MV-4-11 (cell line): ENCODE data around the gene PEX14.
"Not testable (repeated sequence)": the region's sequence is repeated elsewhere in the genome, so short reads cannot be mapped to it uniquely, and the experiment has no call there.

Experiments
- DNase-seq: peaks from one replicate; lab custom pipeline; 2025; lab: John Stamatoyannopoulos, UW

Gene PEX14

DNA sequence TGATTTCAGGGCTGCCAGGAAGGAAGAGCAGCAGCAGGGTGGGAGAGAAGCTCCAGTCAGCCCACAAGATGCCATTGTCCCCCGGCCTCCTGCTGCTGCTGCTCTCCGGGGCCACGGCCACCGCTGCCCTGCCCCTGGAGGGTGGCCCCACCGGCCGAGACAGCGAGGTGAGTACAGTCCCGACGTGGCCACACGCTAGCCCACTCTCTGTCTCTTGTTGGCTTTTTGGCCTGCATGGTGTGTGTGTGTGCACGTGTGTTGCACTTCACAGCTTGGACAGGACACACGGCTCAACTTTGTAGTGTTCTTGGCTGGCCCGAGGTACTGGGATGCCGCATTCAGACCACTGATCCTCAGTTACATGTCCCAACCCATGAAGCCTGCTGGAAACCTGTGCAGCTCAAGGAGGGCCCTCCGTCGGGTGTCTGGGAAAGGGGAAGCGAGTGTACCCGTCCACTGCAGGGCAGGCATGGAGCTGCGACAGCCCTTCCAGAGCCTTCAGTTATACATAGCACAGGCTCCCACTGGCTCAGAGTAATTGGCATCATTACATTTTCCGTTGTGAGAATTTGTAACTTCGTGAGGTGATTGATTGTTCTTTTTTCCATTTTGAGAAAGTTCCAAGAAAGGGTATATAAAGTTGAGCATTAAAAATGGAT, 24.5 kb upstream of the PEX14 start:
- no peak for DNase-seq

DNA sequence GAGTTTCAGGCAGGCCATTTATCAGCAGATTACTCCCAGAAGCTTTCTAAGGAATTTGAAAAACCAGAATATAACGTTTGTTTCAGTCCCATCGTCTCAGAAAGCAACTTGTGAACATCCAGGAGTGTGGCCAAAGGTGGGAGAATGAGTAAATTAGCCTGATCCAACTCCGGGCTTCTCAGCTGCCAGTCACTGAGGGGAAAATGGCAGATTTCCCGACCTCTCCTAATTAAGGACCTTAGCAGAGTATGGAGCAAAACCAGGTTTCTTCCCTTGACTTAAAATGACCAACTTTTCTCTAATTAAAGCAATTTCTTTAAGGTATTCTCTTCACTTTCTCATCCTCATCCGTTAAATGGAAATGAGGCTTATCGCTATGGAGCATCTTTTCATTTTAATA, 23.9 kb upstream of the PEX14 start:
- DNase-seq: no peak

DNA sequence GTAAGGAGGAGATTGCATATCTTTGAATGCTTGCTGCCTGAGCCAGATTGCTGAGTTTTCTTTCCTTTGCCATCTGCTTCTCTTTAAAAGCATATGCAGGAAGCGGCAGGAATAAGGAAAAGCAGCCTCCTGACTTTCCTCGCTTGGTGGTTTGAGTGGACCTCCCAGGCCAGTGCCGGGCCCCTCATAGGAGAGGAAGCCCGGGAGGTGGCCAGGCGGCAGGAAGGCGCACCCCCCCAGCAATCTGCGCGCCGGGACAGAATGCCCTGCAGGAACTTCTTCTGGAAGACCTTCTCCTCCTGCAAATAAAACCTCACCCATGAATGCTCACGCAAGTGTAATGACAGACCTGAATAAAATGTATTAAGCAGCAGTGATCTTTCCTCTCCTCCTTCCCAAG, 23.5 kb upstream of the PEX14 start:
- DNase-seq: no peak

- no peak for DNase-seq
These were observed 18.7 kb upstream of the PEX14 start for GRCh38 chr1:10456048-10456447.

DNA sequence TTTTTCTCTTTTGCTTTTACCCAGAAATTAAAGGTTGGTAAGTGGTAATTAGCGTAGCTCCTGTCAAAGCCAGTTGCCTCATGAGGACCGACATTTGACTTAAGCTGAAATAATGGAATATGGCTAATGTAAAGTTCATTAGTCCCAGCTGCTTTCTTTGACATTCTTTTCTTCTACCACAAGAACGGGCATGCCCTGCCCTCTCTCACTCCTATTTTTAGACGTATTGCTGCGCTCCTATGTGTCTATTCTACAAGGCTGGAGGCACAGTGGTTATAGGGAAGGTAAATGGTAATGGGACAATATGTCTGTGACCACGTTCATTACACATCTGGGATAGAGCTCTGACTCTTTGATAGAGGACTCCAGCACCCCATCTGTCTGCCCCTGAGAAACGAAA, 18.1 kb upstream of the PEX14 start:
- DNase-seq: no peak

GRCh38 chr1:10457462-10457861, 17.3 kb upstream of the PEX14 start:
- DNase-seq: not testable (repeated sequence)

DNA sequence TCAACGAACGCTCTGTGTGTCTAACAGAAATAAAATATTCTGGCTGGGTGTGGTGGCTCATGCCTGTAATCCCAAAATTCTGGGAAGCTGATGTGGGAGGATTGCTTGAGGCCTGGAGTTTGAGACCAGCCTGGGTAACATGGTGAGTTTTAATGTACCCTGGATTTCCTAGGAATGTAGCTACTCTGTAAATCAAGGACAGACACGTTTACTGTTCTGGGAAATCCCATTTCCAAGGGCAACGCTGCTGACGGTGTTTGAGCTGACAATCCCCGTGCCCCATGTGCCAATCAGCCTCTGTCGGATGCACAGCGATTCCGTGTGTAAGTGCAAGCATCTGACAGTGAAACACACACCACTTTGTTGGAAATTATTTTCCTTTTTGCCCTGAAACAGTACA, 16.9 kb upstream of the PEX14 start:
- no peak for DNase-seq

- peak; percentile 36 for DNase-seq
These were observed 15.6 kb upstream of the PEX14 start for GRCh38 chr1:10459184-10459583.

DNA sequence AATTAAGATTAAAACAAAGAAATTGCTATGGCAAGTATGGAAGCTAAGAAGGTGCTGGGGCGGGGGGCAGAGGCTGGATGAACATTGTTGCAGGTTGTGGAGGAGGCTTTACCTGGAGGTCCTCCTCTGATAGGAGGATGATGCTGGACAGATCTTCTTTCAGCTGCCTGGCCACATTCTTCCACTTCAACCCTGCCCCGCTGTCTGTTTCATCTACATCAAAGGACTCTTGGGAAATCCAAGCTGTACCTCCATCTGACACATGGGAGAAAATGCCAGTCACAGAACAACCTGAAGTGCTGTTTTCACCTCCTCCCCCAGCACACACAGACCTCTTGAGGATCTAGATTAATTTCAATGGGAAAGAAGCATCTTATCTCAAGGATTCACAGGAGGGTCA, 7.7 kb upstream of the PEX14 start:
- DNase-seq: no peak

DNA sequence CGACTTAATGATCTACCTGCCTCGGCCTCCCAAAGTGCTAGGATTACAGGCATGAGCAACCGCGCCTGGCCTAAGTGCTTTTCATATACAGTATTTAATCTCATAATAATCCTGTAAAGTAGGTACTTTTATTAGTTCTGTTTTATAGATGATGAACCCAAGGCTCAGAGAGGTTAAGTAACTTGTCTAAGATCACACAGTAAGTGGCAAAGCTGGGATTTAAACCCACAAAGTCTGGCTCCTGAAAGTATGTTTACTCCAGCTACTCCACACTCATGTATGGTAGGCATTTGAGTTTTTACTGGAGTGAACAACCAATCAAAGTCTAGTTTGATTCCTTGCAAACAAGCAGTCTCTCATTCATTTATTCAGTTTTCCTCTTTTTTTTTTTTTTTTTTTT, 4.7 kb upstream of the PEX14 start:
- no peak for DNase-seq

DNA sequence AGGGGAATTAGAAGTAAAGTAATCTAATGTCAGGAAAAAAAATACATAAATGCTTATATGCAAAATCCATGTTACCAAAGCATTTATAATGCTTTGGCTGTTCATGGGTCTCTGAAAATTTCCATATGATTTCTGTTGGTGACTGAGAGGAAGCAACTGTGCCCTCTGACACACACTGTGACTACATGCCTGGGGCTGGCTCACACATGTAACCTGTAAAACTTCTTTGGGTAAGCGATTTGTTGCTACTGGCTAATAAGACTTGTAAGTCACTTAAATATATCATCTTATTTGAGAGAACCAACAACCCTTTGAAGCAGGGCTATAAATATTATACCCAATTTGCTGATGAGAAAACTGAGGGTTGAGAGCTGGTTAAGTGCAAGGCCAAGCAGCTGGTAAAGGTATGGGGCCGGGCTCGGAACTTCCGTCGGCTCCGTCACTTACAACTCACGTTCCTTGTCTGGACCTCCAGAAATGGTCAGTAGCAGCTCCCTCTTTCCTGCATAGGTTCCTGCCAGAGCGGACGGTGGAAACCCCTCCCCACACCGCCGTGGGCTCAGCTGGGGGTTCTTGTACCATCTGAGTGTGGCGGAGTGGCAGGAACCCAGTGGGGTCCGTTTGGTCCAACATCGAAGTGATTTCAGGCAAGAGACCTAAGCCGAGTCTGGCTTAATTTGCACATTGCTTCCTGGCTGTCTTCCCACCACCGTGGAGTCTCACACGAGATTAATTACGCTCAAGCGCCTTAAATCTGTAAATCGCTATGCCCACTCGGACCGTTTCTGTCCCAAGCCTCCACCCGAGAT, 3.1 kb upstream of the PEX14 start:
- DNase-seq: no peak

DNA sequence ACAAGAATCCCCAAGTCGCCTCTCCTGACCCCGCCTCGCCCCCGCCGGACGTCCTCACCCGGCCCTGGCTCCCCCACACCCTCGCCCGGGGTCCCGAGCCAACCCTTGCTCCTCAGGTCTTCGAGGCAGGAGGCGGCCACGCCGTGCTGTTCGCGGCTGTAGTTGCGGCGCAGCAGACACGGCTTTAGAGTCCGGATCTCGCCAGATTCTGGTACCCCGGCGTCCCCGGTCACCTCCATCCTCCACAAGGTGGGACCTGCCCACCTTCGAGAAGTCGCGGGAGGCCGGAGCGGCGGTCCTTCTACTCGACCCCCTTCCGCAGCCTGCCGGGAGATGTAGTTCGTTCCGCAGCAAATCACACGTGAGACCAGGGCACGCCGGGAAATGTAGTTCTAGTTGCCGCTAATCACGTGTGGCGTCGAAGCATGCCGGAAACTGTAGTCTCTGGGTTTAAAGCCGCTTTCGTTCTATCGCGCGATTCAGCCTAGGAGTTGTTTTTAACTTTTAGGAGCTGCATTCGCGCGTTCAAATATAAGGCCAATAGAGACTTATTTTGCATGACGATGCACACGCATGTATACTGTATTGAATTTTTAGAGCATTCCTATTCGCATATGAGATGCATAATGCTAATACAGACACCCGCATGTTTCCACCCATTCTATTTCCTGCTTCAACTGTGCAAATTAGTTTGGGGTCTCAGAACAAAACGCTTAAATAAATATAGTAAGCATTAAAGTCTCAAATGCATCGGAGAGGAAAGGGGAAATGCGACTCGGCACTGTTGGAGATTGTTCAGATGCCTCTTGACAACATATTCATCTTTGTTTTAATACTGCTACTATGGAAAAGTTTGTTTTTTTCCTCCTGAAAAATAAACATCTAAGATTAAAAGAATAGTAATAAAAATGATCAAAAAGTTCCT, 2.3 kb upstream of the PEX14 start, which contains the start of gene DFFA:
Gene DFFA, minus strand, starts transcription at position 310 of the 925 bp plus-strand sequence. Its CDS starts 71 bp downstream, at position 239.
- DNase-seq: peak; percentile 96

- no peak for DNase-seq
These were observed 1.5 kb upstream of the PEX14 start for GRCh38 chr1:10473145-10473765.

DNA sequence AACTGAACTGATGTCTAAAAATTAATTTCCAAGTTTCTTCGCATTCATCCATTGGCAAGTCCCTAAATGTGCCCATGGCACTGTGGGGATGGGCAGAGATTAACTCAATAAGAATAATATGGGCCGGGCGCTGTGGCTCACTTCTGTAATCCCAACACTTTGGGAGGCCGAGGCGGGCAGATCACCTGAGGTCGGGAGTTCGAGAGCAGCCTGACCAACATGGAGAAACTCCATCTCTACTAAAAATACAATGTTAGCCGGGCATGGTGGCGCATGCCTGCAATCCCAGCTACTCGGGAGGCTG, 489 bp upstream of the PEX14 start:
- not testable (repeated sequence) for DNase-seq

GRCh38 chr1:10475510-10475909, 760 bp downstream of the PEX14 start:
- no peak for DNase-seq

DNA sequence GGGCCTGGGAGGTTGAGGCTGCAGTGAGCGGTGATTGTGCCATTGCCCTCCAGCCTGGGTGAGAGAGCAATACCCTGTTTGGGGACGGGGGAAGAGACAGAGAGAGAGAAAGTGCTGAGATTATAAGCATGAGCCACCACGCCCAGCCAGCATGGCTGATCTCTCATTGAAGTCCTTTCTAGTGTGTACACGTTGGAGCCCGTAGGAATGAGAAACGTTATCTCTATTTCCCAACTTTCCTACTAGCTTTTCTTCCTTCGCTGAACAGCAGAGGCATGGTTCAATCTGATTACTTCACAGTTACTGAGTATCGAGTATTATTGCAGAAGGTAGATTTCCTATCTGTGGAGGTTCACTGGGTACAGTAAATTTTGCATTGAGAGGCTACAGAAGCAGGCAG, 4.5 kb downstream of the PEX14 start:
- DNase-seq: no peak

GRCh38 chr1:10480614-10481013, 5.9 kb downstream of the PEX14 start:
- DNase-seq: no peak

DNA sequence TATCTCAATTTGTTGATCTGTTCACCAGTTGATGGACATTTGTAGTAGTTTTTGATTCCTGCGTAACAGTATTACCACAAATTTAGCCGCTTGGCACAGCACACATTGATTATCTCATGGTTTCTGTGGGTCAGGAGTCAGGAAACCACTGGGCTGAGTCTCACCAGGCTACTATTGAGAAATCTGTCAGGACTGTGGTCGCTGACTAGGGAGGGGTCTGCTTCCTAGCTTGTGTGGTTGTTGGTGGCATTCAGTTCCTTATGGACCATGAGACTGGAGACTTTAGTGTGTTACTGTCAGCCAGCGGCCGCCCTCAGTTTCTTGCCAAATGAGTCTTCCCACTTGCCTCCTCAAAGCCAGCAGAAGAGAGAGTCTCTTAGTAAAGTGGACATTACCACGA, 9.8 kb downstream of the PEX14 start:
- peak; percentile 98 for DNase-seq

- no peak for DNase-seq
These were observed 14.7 kb downstream of the PEX14 start for GRCh38 chr1:10489291-10490055.

- no peak for DNase-seq
These were observed 15.7 kb downstream of the PEX14 start for GRCh38 chr1:10490286-10490970.

GRCh38 chr1:10494418-10494753, 19.6 kb downstream of the PEX14 start:
- DNase-seq: no peak
